PC-9 (cell line): ENCODE data around the gene KCNMB2. TPM values are rescaled to one million over a fixed set of nuclear protein-coding genes. Genes with fewer than 3 reads are reported as not detected.

ENCODE experiments used
- BruUV-seq: library from RNA; stranded (reverse); fragments of 400-500 nt; replicated peaks from 2 replicates; lab custom pipeline; 2021; lab: Mats Ljungman, UMichigan
- CTCF ChIA-PET: fragments of 300-600 bp; sonication (Branson Sonifier 250); formaldehyde crosslinking; loops from one replicate; lab custom pipeline; 2022; ENCODE audit warnings: antibody characterized with exemption; lab: Charles Lee
- POLR2A ChIA-PET: fragments of 300-600 bp; sonication (Branson Sonifier 250); formaldehyde crosslinking; loops from one replicate; lab custom pipeline; 2022; ENCODE audit warnings: antibody characterized with exemption; ENCODE audit not compliant: unreplicated experiment; lab: Charles Lee
- DNase-seq, 2 experiments: peaks; one replicate each; pipeline versions ENCODE4 v3.0.0 to v3.0.0-alpha.2; 2015 to 2022; ENCODE audit warnings: mixed read lengths in 1 of 2
- H2AFZ ChIP-seq: fragments of 200-600 bp; sonication (generic); 2 replicates; pipeline ENCODE4 v1.8.1; 2017; ENCODE audit warnings: antibody characterized with exemption
- H3F3A ChIP-seq: fragments of 200-600 bp; sonication (generic); 2 replicates; pipeline ENCODE4 v1.8.1; 2017; ENCODE audit warnings: antibody characterized with exemption, mild to moderate bottlenecking, low read depth; ENCODE audit not compliant: insufficient read depth
- H3K27ac ChIP-seq: fragments of 200-600 bp; sonication (generic); 2 replicates; pipeline ENCODE4 v1.6.1; 2016; ENCODE audit warnings: mixed run types
- H3K27me3 ChIP-seq: fragments of 200-600 bp; sonication (generic); 2 replicates; pipeline ENCODE4 v1.6.1; 2016; ENCODE audit warnings: low read depth, mixed run types; ENCODE audit not compliant: insufficient read depth
- H3K36me3 ChIP-seq: fragments of 200-600 bp; sonication (generic); 2 replicates; pipeline ENCODE4 v1.6.1; 2016; ENCODE audit warnings: low read depth, mixed run types
- H3K4me1 ChIP-seq: fragments of 200-600 bp; sonication (generic); replicated peaks from 2 replicates; pipeline ENCODE4 v1.6.1; 2016; ENCODE audit warnings: mixed run types; ENCODE audit not compliant: insufficient read depth
- H3K4me2 ChIP-seq: fragments of 200-600 bp; sonication (generic); 2 replicates; pipeline ENCODE4 v1.6.1; 2017; ENCODE audit warnings: mixed run types
- H3K4me3 ChIP-seq: fragments of 200-600 bp; sonication (generic); 2 replicates; pipeline ENCODE4 v1.6.1; 2016; ENCODE audit warnings: mixed run types
- H3K79me2 ChIP-seq: fragments of 200-600 bp; sonication (generic); 2 replicates; pipeline ENCODE4 v1.6.1; 2017; ENCODE audit warnings: low read depth, mixed run types
- H3K9me2 ChIP-seq: fragments of 200-600 bp; sonication (generic); 2 replicates; pipeline ENCODE4 v1.8.1; 2017; ENCODE audit warnings: mild to moderate bottlenecking; ENCODE audit not compliant: insufficient read depth
- H3K9me3 ChIP-seq: fragments of 200-600 bp; sonication (generic); 2 replicates; pipeline ENCODE4 v1.8.1; 2016; ENCODE audit warnings: low read depth; ENCODE audit not compliant: insufficient read depth
- H4K20me1 ChIP-seq: fragments of 200-600 bp; sonication (generic); 2 replicates; pipeline ENCODE4 v1.8.1; 2017; ENCODE audit not compliant: insufficient read depth
- CTCF ChIP-seq: fragments of 200-600 bp; sonication (generic); conservative IDR thresholded peaks from 2 replicates; pipeline ENCODE4 v1.6.1; 2017; ENCODE audit warnings: mixed run types, antibody characterized with exemption, mild to moderate bottlenecking, moderate library complexity
- EZH2 ChIP-seq: fragments of 200-600 bp; sonication (generic); IDR thresholded peaks from 2 replicates; pipeline ENCODE4 v1.8.0; 2017; ENCODE audit warnings: antibody characterized with exemption, low read depth
- intact Hi-C: fragments of 100-400 bp; cut with micrococcal nuclease; formaldehyde crosslinking; loops from one replicate; pipeline ENCODE4 v1.10.0; 2022; ENCODE audit not compliant: unreplicated experiment
- total RNA-seq: library from RNA; stranded (reverse); gene quantifications from 2 replicates; pipeline ENCODE4 v1.2.3, GENCODE V29; 2021

The KCNMB2 gene
- total RNA-seq, 1 experiment from 2014 or later, result not detected

- Histone ChIP-seq H3K4me2 (no peak overlapping the region), H2AFZ (no peak overlapping the region), H3K4me1 (no peaks in the 10 kb centered on the region), H3K79me2 (no peaks in the 10 kb centered on the region), H3F3A (no peaks in the 10 kb centered on the region), H3K4me3 (no peak overlapping the region), H3K9me2 (no peaks in the 10 kb centered on the region), H4K20me1 (no peaks in the 10 kb centered on the region), H3K27me3 (no peaks in the 10 kb centered on the region), H3K36me3 (no peaks in the 10 kb centered on the region), H3K9me3 (no peaks in the 10 kb centered on the region), H3K27ac (no peak overlapping the region)
- CTCF ChIA-PET, result no interaction called here
- POLR2A ChIA-PET, result interaction anchor here (0.6 kb wide), 1 partner anchor 38 kb away, joined by 5 read pairs; no protein-coding TSS in a partner anchor
- DNase-seq, result no peak
- intact Hi-C loops, result no loop called here
- BruUV-seq, result no TSS peak
- TF ChIP-seq CTCF, result no peak
These were observed 271.5 kb downstream of the KCNMB2 start for GRCh38 chr3:178807694-178808093.

- H3K36me3 ChIP-seq, result no peaks in the 10 kb centered on the region
These were observed 272.5 kb downstream of the KCNMB2 start for GRCh38 chr3:178808748-178809147.

GRCh38 chr3:178810181-178810580, 273.9 kb downstream of the KCNMB2 start:
- no peak overlapping the region for H3K4me2 ChIP-seq
- no peak overlapping the region for H3K4me3 ChIP-seq
- no peak overlapping the region for H3K27ac ChIP-seq
- H3K9me3 ChIP-seq, result no peaks in the 10 kb centered on the region
- no peaks in the 10 kb centered on the region for H4K20me1 ChIP-seq
- BruUV-seq, result no TSS peak
- H3K9me2 ChIP-seq, result no peaks in the 10 kb centered on the region
- ChIA-PET POLR2A (no interaction called here), CTCF (no interaction called here)
- H2AFZ ChIP-seq, result no peak overlapping the region
- no peaks in the 10 kb centered on the region for H3K36me3 ChIP-seq
- no peaks in the 10 kb centered on the region for H3F3A ChIP-seq
- H3K4me1 ChIP-seq, result no peaks in the 10 kb centered on the region
- no peak for TF ChIP-seq CTCF
- no peak for TF ChIP-seq EZH2
- H3K27me3 ChIP-seq, result no peaks in the 10 kb centered on the region
- intact Hi-C loops, result no loop called here
- DNase-seq, result no peak
- no peaks in the 10 kb centered on the region for H3K79me2 ChIP-seq

More at GRCh38 chr3:178808748-178809147, 272.5 kb downstream of the KCNMB2 start:
- DNase-seq, result no peak
- Histone ChIP-seq H3K4me3 (no peak overlapping the region), H2AFZ (no peak overlapping the region), H3K9me3 (no peaks in the 10 kb centered on the region), H3K27me3 (no peaks in the 10 kb centered on the region), H3K4me2 (no peak overlapping the region), H3F3A (no peaks in the 10 kb centered on the region), H3K79me2 (no peaks in the 10 kb centered on the region), H3K9me2 (no peaks in the 10 kb centered on the region), H3K4me1 (no peaks in the 10 kb centered on the region), H3K27ac (no peak overlapping the region), H4K20me1 (no peaks in the 10 kb centered on the region)
- POLR2A ChIA-PET, result no interaction called here
- CTCF ChIA-PET, result no interaction called here
- BruUV-seq, result no TSS peak
- TF ChIP-seq CTCF, result no peak
- intact Hi-C loops, result no loop called here
